HCT116 (cell line): ENCODE results near the gene ASPG. TPM values are rescaled to one million over a fixed set of nuclear protein-coding genes. Genes with fewer than 3 reads are reported as not detected.

Source experiments
- ATAC-seq: fragments of 200-7000 bp; cut with Tn5 transposase; 2 replicates; pipeline ENCODE4 v1.9.1; 2020; ENCODE audit warnings: mild to moderate bottlenecking, moderate library complexity
- BruUV-seq: library from RNA; stranded (reverse); fragments of 400-500 nt; replicated peaks from 2 replicates; lab custom pipeline; 2021; lab: Mats Ljungman, UMichigan
- CTCF ChIA-PET: fragments of 300-600 bp; sonication (Branson Sonifier 250); formaldehyde crosslinking; loops from one replicate; lab custom pipeline; 2021; ENCODE audit warnings: antibody characterized with exemption; lab: Charles Lee
- POLR2A ChIA-PET: fragments of 300-600, 350-600 bp; sonication (Branson Sonifier 250); formaldehyde crosslinking; loops from one replicate; lab custom pipeline; 2021; ENCODE audit warnings: antibody characterized with exemption; lab: Charles Lee
- RAD21 ChIA-PET, 2 experiments: fragments of 300-600 bp; sonication (Branson Sonifier 250); formaldehyde crosslinking; loops; one replicate each; lab custom pipeline; 2023; ENCODE audit warnings: low total read pairs in 2 of 2; ENCODE audit not compliant: uncharacterized antibody in 2 of 2, unreplicated experiment in 2 of 2, low non-redundant PET in 1 of 2; lab: Charles Lee
- DNase-seq: peaks from one replicate; pipeline ENCODE4 v3.0.0-alpha.2; 2010; ENCODE audit warnings: low read depth, low spot score
- H2AFZ ChIP-seq: fragments of 200-600 bp; shearing (Covaris generic), sonication (generic); 2 replicates; pipeline ENCODE4 v1.6.1; 2017; ENCODE audit warnings: low read depth, mixed run types, mixed read lengths, antibody characterized with exemption, low read length; ENCODE audit not compliant: poor library complexity, severe bottlenecking
- H3K27ac ChIP-seq: 2 replicates; pipeline ENCODE4 v1.5.1; 2012; ENCODE audit warnings: low read depth, low read length
- H3K27me3 ChIP-seq: fragments of 200-600 bp; sonication (generic); 2 replicates; pipeline ENCODE4 v1.6.1; 2016; ENCODE audit warnings: mixed run types, low read length, mixed read lengths; ENCODE audit not compliant: insufficient read depth
- H3K36me3 ChIP-seq, 2 experiments: fragments of 200-500 bp in 1 of 2; fragments of 200-600 bp in 1 of 2; sonication (Bioruptor generic) in 1 of 2; sonication (generic) in 1 of 2; 2 replicates each; pipeline versions ENCODE4 v1.5.1 to v1.6.1; 2014 to 2016; ENCODE audit warnings: low read length in 2 of 2, inconsistent platforms in 1 of 2, mixed read lengths in 1 of 2, mixed run types in 1 of 2; ENCODE audit not compliant: insufficient read depth in 2 of 2, control insufficient read depth in 1 of 2
- H3K4me1 ChIP-seq, 2 experiments: fragments of 200-600 bp in 1 of 2; sonication (generic) in 1 of 2; 2 replicates each; pipeline versions ENCODE4 v1.5.1 to v1.6.1; 2012 to 2017; ENCODE audit warnings: low read length in 2 of 2, inconsistent platforms in 1 of 2, mild to moderate bottlenecking in 1 of 2, mixed read lengths in 1 of 2, mixed run types in 1 of 2, moderate library complexity in 1 of 2; ENCODE audit not compliant: insufficient read depth in 2 of 2, control insufficient read depth in 1 of 2
- H3K4me2 ChIP-seq: fragments of 200-600 bp; sonication (generic); 2 replicates; pipeline ENCODE4 v1.6.1; 2017; ENCODE audit warnings: mixed run types, low read length, mixed read lengths
- H3K4me3 ChIP-seq, 2 experiments: fragments of 200-600 bp in 1 of 2; sonication (generic) in 1 of 2; replicated peaks in 1 of 2; 2 replicates each; pipeline ENCODE4 v1.5.1; 2011 to 2016; ENCODE audit warnings: low read length in 2 of 2, control low read depth in 1 of 2, low read depth in 1 of 2, mild to moderate bottlenecking in 1 of 2, mixed read lengths in 1 of 2, mixed run types in 1 of 2
- H3K79me2 ChIP-seq: fragments of 200-600 bp; sonication (generic); 2 replicates; pipeline ENCODE4 v1.6.1; 2017; ENCODE audit warnings: mild to moderate bottlenecking, mixed run types, low read length, moderate library complexity, mixed read lengths; ENCODE audit not compliant: insufficient read depth
- H3K9ac ChIP-seq: fragments of 200-600 bp; sonication (generic); 2 replicates; pipeline ENCODE4 v1.6.1; 2016; ENCODE audit warnings: low read length, mixed read lengths
- H3K9me2 ChIP-seq: fragments of 200-600 bp; sonication (generic), shearing (Covaris generic); 2 replicates; pipeline ENCODE4 v1.6.1; 2017; ENCODE audit warnings: mixed run types, mild to moderate bottlenecking, moderate library complexity; ENCODE audit not compliant: insufficient read depth
- H3K9me3 ChIP-seq, 2 experiments: fragments of 200-500 bp in 1 of 2; fragments of 200-600 bp in 1 of 2; sonication (Bioruptor generic) in 1 of 2; sonication (generic) in 1 of 2; 2 replicates each; pipeline ENCODE4 v1.6.1; 2014 to 2017; ENCODE audit warnings: low read length in 2 of 2, mixed read lengths in 2 of 2, inconsistent platforms in 1 of 2, low read depth in 1 of 2, mild to moderate bottlenecking in 1 of 2, mixed run types in 1 of 2, moderate library complexity in 1 of 2; ENCODE audit not compliant: control insufficient read depth in 1 of 2, insufficient read depth in 1 of 2
- H4K20me1 ChIP-seq: fragments of 200-600 bp; sonication (generic), shearing (Covaris generic); 2 replicates; pipeline ENCODE4 v1.6.1; 2017; ENCODE audit warnings: mixed run types, mild to moderate bottlenecking, moderate library complexity; ENCODE audit not compliant: insufficient read depth
- CBX3 ChIP-seq: IDR thresholded peaks from 2 replicates; pipeline ENCODE4 v1.6.1; 2012; ENCODE audit warnings: low read depth
- EGR1 ChIP-seq: IDR thresholded peaks from 2 replicates; pipeline ENCODE4 v1.6.1; 2012; ENCODE audit warnings: low read depth
- ELF1 ChIP-seq: IDR thresholded peaks from 2 replicates; pipeline ENCODE4 v1.6.1; 2012; ENCODE audit warnings: low read depth, borderline replicate concordance
- EZH2phosphoT487 ChIP-seq: fragments of 200-600 bp; IDR thresholded peaks from 2 replicates; pipeline ENCODE4 v1.6.1; 2018; ENCODE audit warnings: antibody characterized with exemption, borderline replicate concordance
- FOSL1 ChIP-seq: IDR thresholded peaks from 2 replicates; pipeline ENCODE4 v1.6.1; 2012; ENCODE audit warnings: low read depth
- JUND ChIP-seq: IDR thresholded peaks from 2 replicates; pipeline ENCODE4 v1.6.1; 2012
- POLR2AphosphoS5 ChIP-seq: IDR thresholded peaks from 2 replicates; pipeline ENCODE4 v1.6.1; 2011; ENCODE audit warnings: mild to moderate bottlenecking, low read depth, low read length, moderate library complexity
- SIN3A ChIP-seq: IDR thresholded peaks from 2 replicates; pipeline ENCODE4 v1.6.1; 2012; ENCODE audit warnings: low read depth
- SRF ChIP-seq: IDR thresholded peaks from 2 replicates; pipeline ENCODE4 v1.6.1; 2012; ENCODE audit warnings: low read depth
- TCF7L2 ChIP-seq: IDR thresholded peaks from 2 replicates; pipeline ENCODE4 v1.7.0; 2011; ENCODE audit warnings: borderline replicate concordance, inconsistent platforms; ENCODE audit not compliant: insufficient read depth, insufficient read length; ENCODE audit errors: extremely low read depth
- ZFX ChIP-seq: fragments of 450-650 bp; IDR thresholded peaks from 2 replicates; pipeline ENCODE4 v1.6.1; 2017
- ZNF274 ChIP-seq: fragments of 200-500 bp; sonication (Bioruptor generic); IDR thresholded peaks from 2 replicates; pipeline ENCODE4 v1.6.1; 2014; ENCODE audit warnings: mild to moderate bottlenecking, low read depth, low read length, inconsistent platforms
- intact Hi-C: fragments of 100-400 bp; cut with micrococcal nuclease; formaldehyde crosslinking; loops from 2 replicates; pipeline ENCODE4 v1.10.0; 2022
- total RNA-seq: library from RNA; stranded (reverse); gene quantifications from one replicate; pipeline ENCODE4 v1.2.1, GENCODE V29; 2021; ENCODE audit not compliant: unreplicated experiment
- TF ChIP-seq, protein P1 (sequence below): IDR thresholded peaks from 2 replicates; pipeline ENCODE4 v1.6.1; 2011; ENCODE audit warnings: mild to moderate bottlenecking, low read length, moderate library complexity; ENCODE audit not compliant: insufficient replicate concordance; ENCODE audit errors: extremely low read depth
- TF ChIP-seq, protein P2 (sequence below): IDR thresholded peaks from 2 replicates; pipeline ENCODE4 v1.6.1; 2012
- TF ChIP-seq, protein P3 (sequence below): IDR thresholded peaks from 2 replicates; pipeline ENCODE4 v1.6.1; 2012
- TF ChIP-seq, protein P4 (sequence below), 3 experiments: fragments of 200-600 bp in 1 of 3; sonication (generic) in 1 of 3; IDR thresholded peaks in 2 of 3; conservative IDR thresholded peaks in 1 of 3; 2 replicates each; pipeline ENCODE4 v1.5.1; 2012 to 2017; ENCODE audit warnings: low read depth in 2 of 3, low read length in 2 of 3, antibody characterized with exemption in 1 of 3, borderline replicate concordance in 1 of 3, control low read depth in 1 of 3, mild to moderate bottlenecking in 1 of 3, mixed read lengths in 1 of 3, mixed run types in 1 of 3, moderate library complexity in 1 of 3; ENCODE audit not compliant: insufficient read depth in 1 of 3

The ASPG gene
- total RNA-seq, 1 experiment from 2014 or later, result not detected

DNA sequence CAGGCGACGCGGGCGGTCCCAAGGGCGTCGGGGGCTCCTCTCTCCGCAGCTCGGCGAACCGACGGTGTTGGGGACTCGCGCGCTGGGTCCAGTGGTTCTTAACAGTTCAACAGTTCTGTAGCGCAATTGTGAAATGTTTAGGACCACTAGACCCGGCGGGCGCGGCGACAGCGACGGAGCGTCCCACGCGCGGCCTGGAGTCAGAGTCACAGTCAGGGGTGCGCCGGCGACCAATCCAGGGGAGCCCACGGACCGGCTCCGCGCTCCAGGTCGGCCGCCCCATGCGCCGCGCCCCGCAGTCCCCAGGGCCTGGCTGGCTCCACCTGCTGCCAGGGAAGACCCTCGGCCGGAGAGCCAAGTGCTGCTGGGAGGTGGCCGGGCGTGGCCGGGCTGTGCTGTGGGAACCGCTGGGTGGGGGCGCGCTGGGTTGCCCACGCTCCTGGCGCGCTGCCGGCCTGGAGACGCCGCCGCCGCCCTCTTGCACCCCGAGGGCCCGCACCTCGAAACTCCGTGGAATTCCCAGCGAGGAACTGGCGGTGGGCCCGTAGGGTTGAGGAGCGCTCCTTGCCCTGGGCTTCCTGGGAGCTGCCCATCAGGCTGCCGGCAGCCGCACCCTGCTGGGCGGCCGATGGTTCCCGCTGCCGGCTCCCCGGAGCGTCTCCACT lies 32.0 kb downstream of the ASPG start:
- Histone ChIP-seq H3K9me2 (no peaks in the 10 kb centered on the region), H3K27me3 (no peaks in the 10 kb centered on the region), H3K4me2 (peak overlapping the region; percentile 92), H3K4me3 (peak overlapping the region; percentile 48 to 82), H2AFZ (no peak overlapping the region), H3K9me3 (no peaks in the 10 kb centered on the region), H4K20me1 (no peaks in the 10 kb centered on the region), H3K36me3 (no peaks in the 10 kb centered on the region)
- POLR2A ChIA-PET, result interaction anchor here (0.6 kb wide), 1 partner anchor 20 kb away, joined by 4 read pairs; no protein-coding TSS in a partner anchor
- CTCF ChIA-PET, result interaction anchor here (0.7 to 1.4 kb wide), 3 partner anchors 11 to 20 kb away, joined by 3 to 4 read pairs (median 3); no protein-coding TSS in a partner anchor
- intact Hi-C loops, result no loop called here
- peak; percentile 23 for ATAC-seq
- TF ChIP-seq JUND (no peak), POLR2AphosphoS5 (no peak), ZNF274 (no peak), EZH2phosphoT487 (no peak), FOSL1 (no peak), SIN3A (no peak), TCF7L2 (no peak), ZFX (no peak), ELF1 (no peak), EGR1 (no peak), SRF (no peak), CBX3 (no peak)
- TF ChIP-seq, protein P1, sequence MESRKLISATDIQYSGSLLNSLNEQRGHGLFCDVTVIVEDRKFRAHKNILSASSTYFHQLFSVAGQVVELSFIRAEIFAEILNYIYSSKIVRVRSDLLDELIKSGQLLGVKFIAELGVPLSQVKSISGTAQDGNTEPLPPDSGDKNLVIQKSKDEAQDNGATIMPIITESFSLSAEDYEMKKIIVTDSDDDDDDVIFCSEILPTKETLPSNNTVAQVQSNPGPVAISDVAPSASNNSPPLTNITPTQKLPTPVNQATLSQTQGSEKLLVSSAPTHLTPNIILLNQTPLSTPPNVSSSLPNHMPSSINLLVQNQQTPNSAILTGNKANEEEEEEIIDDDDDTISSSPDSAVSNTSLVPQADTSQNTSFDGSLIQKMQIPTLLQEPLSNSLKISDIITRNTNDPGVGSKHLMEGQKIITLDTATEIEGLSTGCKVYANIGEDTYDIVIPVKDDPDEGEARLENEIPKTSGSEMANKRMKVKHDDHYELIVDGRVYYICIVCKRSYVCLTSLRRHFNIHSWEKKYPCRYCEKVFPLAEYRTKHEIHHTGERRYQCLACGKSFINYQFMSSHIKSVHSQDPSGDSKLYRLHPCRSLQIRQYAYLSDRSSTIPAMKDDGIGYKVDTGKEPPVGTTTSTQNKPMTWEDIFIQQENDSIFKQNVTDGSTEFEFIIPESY, result no peak
- TF ChIP-seq, protein P2, sequence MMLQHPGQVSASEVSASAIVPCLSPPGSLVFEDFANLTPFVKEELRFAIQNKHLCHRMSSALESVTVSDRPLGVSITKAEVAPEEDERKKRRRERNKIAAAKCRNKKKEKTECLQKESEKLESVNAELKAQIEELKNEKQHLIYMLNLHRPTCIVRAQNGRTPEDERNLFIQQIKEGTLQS, result no peak
- TF ChIP-seq, protein P3, sequence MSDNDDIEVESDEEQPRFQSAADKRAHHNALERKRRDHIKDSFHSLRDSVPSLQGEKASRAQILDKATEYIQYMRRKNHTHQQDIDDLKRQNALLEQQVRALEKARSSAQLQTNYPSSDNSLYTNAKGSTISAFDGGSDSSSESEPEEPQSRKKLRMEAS, result no peak
- TF ChIP-seq, protein P4, sequence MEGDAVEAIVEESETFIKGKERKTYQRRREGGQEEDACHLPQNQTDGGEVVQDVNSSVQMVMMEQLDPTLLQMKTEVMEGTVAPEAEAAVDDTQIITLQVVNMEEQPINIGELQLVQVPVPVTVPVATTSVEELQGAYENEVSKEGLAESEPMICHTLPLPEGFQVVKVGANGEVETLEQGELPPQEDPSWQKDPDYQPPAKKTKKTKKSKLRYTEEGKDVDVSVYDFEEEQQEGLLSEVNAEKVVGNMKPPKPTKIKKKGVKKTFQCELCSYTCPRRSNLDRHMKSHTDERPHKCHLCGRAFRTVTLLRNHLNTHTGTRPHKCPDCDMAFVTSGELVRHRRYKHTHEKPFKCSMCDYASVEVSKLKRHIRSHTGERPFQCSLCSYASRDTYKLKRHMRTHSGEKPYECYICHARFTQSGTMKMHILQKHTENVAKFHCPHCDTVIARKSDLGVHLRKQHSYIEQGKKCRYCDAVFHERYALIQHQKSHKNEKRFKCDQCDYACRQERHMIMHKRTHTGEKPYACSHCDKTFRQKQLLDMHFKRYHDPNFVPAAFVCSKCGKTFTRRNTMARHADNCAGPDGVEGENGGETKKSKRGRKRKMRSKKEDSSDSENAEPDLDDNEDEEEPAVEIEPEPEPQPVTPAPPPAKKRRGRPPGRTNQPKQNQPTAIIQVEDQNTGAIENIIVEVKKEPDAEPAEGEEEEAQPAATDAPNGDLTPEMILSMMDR (IDR thresholded peaks at IDR 0.05 in 2 of 3, conservative IDR thresholded peaks at IDR 0.05 in 1 of 3; ENCODE audit: borderline replicate concordance in 1 of 3, insufficient read depth in 1 of 3, low read depth in 2 of 3, low read length in 2 of 3), result no peak
- TF ChIP-seq, all 23 proteins: peak for 0
- RAD21 ChIA-PET, result interaction anchor here in 1 of 2 experiments (0.6 kb wide), 4 partner anchors 35 to 863 kb away, joined by 5 to 7 read pairs (median 6); no protein-coding TSS in a partner anchor
- DNase-seq, result no peak
- no TSS peak for BruUV-seq
- H3K4me1 ChIP-seq, result peaks cover 24 to 58% of the 10 kb centered on the region in 2 experiments; a peak in 3 of 4 replicates
- H3K27ac ChIP-seq, result peak overlapping the region; percentile 81; the same call in 1 of the 2 replicates
- H3K9ac ChIP-seq, result peak overlapping the region; percentile 82
- H3K79me2 ChIP-seq, result no peaks in the 10 kb centered on the region
